ENCODE data around the gene LDLRAD4.

The LDLRAD4 gene

DNA sequence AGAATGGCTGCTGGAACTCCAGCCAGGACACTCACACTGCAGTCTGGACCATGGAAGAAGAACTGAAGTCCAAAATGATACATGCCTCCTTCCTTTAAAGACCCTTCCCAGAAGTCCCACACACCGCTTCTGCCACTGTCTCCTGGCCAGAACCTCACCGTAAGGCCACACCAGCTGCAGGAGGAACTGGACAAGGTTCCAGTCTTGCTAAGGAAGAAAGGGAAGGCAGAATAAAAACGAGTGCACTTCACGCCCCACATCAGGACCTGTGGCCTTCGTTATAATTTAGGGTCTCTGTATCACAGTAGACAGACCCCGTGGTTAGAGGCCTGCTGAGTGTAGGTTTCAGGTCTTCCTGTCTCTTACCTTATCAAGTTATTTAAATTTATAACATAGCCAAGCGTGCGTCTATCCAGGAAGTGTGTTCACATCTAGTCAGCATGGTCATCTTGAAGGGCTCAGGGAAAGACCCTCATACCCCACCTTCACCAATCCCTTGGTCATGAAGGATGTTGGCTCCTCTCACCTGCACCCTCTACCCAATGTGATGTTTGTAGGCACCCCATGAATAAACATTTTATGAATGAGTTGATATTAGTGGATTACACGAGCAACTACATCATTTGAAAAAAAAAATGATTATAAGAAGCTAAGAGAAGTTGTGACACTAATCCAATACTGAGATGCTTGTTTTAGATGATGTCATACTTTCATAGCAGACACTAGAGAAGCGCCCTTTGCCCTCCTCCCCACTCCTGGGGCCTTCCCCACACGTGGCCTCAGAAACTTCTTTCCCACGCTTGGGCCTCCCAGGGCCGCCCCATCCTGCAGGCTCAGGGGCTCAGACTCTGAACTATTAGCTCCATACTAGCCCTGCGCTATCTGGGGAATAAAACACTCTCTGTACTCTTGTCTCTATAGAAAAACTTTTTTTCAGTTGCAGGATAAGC, 350.2 kb downstream of the LDLRAD4 start:
- DNase-seq, result no peak

DNA sequence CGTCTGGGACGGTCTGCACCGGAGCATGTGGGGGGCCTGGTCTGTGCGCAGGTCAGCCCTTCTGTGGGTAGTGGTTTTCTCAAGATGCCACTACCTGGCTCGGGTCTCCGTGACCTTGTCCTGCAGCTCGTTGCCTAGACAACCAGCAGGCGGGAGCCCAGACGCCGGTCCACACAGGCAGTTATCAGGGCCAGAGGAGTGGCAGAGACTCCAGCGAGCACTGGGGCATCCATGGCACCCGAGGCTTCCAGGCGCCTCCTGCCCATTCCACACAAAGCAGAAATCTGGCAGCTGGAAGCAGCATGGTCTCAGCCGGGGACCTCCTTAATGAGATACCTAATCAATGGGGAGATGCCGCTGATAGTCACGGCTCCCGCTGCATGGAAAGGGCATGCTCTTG, 351.7 kb downstream of the LDLRAD4 start:
- no peak for DNase-seq

DNA sequence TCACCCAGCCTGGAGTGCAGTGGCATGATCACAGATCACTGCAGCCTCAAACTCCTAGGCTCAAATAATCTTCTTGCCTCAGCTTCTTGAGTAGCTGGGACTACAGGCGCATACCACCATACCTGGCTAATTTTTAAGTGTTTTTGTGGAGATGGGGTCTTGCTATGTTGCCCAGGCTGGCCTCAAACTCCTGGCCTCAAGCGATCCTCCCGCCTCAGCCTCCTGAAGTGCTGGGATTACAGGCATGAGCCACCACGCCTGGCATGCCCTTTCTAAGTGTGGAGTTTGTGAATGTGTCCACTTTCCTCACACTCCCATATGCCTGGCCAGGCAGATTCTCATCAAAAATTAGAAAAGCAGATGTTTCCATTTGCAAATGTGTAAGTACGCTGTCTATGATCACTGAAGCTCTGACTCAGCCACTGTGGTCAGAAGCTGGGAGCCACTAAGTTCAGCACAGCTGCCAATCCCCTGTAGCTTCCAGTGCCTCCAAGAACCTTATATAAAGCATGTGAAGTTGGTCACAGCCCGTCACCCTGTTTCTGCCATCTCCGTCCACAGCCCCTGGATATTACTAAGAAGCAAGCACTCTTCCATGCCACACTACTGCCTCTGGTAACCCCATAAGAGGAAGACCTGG, 352.4 kb downstream of the LDLRAD4 start:
- no peak for DNase-seq

DNA sequence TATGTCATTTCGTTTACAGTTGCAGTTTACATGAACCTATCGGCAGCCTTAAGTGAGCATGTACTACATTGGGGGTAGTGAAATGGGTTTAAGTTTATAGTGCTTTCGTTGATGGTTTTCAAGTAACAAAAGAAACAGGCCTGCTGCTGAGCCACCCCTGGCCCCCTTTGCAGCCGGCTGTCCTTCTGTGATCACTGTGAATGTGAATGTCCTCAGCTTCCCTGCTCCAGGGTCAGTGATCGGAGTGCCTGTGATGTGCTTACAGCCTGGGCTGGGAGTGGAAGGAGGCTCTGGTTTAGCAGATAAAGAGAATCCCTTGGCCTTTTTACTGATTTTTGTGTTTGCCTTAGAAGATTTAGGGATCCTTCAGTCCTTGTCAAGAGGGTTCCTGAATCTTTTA, 353.6 kb downstream of the LDLRAD4 start:
- no peak for DNase-seq

DNA sequence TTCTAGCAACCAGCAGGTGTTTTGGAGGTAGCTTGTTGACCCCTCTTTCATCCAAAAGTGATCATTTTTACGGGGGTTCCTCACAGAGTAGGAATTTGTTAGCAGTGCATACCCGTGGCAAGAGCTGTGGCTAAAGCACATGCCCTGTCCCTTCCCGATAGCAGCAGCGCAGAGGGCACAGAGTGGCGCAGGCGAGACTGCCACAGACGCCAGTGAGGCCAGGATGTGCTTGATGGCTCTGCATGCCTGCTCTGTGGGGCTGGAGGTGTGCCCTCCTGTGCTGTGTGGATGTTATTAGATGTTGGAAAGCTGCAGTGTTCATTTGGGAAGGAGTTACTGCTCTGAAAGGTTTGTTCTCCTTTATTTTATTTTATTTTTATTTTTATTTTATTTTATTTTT, 354.2 kb downstream of the LDLRAD4 start:
- DNase-seq, result no peak

DNA sequence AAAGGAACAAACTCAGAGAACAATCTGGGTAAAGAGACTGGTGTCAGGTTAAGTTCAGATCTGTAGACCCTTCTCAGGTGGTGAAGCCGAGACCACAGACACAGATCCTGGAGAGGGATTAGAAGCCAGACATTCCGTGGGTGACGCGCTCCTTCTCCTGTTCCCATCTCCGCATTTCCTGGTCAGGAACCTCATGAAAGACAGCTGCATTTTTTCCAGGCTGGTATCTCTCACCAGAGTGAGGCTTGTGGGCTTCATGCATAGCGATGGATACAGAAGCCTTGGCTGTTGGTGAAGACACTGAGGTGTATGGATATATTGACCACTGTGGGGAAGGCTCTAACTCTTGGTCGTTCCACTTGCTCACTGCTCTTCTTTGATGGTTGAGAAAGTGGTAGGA, 355.2 kb downstream of the LDLRAD4 start:
- DNase-seq, result no peak

DNA sequence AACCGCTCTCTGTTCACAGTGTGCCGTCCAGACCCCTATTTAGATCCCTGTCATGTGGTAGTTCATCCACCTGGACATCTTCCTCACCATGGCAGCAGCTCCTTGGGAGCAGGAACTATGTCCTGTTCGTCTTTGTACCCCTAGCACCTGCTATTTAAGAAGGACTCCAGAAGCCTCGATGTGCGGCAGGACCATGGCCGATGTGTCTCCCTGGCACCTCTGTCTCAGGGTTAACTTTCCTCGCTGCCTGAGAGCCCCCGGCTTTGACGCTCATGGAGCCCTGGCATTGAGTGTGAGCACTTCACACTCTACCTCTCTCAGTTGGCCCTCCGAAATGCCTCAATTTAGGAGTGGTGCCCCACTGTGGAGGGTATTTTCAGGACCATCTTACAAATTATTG, 355.8 kb downstream of the LDLRAD4 start:
- DNase-seq, result no peak

DNA sequence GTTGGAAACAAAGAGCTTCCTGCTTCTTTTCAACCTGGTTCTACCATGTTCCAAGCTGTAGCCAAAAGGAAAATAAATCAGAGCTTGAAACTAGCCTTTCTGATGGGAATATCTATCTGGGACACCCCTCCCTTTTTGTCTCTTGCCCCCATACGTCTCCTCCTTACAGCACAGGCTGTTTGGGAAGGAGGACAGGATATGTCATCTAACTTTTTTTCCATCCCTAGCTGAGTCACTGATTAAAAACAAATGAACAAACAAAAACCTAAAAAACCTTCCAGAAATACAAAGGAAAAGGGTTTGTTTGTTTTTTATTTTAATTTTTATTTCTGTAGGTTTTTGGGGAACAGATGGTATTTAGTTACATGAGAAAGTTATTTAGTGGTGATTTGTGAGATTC, 356.2 kb downstream of the LDLRAD4 start:
- no peak for DNase-seq

DNA sequence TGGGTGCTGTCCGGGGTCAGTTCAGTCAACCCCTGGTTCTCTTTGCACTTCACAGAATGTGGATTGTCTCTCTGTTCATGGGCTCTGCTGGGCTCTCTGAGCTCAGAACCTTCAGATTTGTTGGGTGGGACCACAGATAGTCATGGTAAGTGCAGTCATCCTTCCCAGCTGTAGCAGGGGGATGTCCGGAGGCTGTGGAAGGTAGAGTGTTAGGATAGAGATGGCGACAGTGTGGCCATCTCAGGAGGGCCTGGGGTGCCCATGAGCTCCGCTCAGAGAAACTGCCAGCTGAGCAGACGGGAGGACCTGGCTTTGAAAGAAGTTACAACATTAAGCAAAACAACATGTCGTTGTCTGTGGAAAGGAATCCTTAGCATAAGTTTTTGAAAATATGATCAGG, 358.0 kb downstream of the LDLRAD4 start:
- DNase-seq, result no peak

DNA sequence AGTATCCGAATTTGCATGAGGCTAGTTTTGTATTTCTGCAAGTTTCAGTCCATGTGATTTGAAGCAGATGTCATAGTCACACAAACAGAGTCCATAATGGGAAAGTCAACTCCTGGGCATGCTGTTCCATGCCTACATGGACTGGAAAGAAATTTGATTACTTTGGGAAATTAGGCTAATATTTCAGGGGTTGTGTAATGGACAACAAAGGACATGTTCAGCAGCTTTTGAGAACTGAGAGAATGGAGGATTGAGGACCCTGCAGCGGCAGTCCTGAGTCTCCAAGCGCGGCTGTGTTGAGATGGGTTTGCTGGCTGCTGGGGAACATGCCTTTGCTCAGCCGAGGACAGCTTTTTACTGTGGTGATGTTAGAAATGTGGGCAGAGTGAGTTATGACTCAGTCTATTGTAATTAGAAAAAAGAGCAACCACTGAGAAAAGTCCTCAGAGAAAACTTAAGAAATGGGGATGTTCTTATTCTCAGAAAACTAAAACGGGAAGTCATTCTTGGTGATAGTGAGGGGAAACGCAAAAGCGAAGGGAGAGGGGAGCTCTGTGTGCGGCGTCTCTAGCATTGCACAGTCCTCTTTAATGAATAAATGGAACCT, 358.6 kb downstream of the LDLRAD4 start:
- no peak for DNase-seq

DNA sequence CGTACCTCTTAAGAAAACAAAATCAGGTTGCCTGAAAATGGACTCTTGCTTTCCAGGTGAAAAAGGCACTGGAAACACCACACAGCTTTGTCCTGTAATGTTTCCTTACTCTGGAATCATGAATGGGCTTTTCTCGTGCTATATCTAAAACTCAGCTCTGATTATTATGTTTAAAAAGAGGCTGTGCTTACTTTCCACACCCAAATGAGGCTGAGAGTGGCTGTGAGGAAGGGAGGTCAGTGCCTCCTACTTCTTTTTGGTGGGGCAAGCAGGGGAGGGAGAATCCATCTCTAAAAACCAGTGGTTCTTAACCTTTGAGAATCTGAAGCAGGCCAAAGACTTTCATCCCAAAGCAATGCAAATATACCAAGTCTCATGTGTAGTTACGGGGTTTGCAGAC, 359.2 kb downstream of the LDLRAD4 start:
- DNase-seq, result no peak

DNA sequence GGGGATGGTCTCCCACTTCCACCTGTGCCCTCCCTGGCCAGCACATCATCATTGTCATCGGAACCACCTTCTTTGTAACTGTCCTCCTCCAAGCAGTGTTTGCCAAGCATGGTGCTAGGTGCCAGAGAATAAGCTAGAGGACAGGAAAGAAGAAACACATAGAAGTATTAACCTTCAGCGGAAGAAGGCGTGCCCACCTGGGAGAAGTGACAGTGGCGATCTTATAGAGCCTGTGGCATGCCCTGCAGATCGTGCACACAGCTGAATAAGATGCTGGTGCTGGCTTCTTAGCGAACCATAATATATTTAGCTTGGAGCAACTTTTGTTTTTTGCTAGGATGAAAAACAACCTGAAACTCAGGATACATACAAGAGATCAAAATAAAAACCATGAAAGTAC, 359.8 kb downstream of the LDLRAD4 start:
- DNase-seq, result no peak

DNA sequence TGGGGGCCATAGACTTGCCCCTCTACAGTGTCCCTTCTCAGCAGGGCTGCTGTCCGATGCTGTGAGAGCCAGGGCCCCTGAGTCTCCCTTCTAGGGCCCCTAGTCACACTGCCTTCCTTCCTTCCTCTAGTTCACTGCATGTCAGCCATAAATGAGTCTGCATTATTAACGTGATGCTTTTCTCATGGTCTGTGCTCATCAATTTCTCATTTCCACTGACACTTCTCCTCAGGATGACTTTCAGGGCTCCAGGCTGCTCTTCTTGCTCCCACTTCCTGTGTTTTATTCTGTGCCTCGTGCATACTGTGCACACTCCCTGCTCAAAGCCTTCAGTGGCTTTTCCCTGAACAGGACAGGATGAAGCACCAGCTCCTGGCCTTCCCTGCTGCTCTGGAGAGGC, 361.3 kb downstream of the LDLRAD4 start:
- no peak for DNase-seq

DNA sequence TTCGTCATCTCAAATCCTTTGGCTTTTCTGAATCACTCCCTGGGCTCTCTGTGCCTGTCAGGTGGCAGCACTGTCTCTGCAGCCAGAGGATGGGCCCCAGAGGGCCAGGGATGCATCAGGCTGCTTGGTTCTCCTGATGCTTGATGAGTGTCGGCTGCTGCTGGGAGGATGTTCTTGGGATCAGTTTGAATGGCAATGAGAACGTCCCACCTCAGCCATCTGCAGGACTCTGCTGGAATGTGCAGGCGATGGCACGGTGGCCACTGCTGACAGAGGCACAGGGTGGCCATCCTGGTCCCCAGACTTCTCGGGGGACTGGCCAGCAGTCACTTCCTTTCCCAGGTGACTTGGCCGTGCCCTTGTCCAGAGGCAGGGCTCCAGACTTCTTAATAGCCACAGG, 361.8 kb downstream of the LDLRAD4 start:
- no peak for DNase-seq

DNA sequence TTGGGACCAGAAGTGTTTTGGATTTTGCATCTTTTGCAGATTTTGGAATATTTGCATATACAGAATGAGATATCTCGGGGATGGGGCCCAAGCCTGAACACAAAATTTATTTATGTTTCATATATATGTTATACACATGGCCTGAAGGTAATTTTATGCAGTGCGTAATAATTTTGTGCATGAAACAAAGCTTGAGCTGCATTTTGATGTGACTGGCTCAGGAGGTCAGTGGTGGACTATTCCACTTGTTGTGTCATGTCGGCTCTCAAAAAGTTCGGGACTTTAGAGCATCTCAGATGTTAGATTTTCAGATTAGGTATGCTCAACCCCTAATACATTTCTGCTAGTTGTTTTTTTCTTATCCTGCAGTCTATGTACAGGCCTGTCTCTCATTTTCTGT, 362.4 kb downstream of the LDLRAD4 start:
- no peak for DNase-seq

DNA sequence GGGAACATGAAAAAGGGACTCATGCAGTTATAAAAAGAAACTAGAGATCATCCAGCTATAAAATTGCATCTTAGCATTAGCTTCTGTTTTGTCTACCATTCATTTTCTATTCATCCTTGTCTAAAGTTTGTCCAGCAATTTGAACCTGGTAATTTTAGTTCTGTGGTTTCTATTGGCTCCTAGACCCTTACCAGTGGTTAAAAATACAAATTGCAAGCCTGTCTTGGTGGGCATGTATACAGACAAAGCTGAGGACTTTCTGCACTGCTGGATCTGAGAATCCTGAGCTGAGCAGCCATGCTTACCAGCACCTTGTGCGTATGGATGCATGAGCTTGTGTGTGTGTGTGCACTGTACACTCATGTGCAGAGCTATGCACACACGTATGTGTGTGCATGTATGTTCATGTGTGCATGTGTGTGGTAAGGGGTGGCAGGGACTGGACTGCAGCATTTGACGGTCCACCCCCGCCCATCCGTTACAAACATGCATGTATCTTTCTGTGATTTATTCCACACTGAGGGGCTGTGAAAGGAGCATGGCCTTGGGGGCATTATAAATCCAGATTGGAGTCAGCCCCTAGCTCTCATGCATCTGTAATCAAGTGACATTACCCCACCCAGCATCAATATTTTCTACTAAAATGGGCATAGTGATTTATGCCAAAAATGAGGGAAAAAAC, 363.1 kb downstream of the LDLRAD4 start:
- DNase-seq, result no peak

DNA sequence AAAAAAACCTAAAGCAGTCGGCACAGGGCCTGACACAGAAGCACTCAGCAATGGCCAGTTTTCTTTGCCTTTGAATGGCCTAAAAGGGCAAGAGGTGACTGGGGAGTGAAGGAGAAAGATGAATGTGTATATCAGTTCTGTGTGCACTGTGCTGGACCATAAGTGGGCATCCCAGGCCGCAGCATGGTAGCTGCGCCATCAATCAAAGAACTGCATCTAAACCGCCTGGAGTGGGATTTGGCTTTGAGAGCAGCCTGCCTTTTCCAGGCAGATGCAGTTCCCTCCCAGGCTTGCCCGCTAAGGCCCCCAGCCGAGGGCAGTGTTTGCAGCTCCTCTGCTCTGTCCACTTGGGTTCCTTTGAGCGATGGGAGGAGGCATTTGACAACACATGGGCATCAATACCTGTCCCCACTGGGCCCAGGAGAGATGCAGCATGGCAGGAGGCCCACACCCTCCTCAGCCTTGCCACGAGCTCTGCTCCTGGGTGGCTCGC, 363.7 kb downstream of the LDLRAD4 start:
- no peak for DNase-seq

DNA sequence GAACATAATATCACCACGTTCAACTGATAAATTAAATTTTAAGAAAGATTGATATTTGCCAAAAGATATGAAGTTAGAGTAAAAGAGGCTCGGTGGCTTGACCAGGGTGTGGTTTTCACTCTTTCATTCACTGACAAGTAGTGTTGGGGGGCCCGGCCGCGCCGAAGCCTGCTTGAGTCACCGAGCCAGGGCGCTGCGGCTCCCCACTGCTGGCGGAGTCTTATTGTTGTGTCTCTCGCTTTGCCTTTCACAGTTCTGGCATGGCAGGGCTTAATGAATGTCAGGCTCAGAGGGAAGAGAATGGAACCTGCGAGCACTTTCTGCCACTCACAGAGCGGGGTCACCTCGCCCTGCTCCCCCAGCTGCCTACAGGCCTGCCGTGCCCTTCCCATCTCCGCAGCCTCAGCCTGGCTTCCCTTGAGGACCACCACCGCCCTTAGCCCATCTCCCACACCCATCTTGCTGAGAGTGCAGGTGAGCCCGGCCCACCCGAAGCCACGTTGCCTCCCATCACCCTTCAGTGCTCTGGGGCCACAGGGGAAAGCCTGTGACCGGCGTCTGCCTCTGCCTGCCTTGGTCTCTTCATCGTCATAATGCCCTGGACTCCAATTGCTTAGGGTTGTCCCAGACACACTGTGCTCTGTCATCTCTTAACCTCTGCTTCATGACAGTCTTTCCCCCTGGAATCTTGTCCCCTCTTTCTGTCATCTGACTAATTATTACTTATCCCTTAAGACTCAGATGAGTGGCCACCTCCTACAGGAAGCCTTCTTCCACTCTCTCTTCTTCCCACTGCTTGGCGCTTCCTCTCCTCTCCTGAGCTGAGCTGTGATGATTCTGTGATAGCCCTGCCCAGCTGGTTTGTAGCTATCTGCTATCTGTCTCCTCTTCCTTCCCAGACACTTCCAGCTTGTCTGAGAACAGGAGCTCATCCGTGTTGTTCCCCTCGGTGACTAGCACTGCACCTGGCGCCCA, 365.3 kb downstream of the LDLRAD4 start:
- no peak for DNase-seq

DNA sequence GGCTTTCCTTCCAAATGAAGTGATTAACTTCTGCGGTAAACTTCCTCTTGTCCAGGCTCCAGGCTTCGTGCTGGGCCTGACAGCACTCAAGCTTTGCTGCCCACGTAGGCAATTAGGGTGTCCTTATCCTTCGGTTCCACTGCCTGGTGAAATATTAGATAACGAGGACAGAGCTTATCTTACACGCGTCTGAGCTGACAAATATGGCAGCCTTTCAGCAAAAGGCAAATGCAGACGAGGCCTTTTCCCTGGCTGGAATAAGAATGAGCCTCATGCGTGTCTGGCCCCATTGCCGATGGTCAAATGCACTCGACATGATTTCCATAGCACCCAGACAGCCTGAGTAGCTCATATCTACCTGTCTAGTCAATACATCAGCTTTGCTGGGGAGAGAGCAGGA, 366.3 kb downstream of the LDLRAD4 start:
- DNase-seq, result no peak

DNA sequence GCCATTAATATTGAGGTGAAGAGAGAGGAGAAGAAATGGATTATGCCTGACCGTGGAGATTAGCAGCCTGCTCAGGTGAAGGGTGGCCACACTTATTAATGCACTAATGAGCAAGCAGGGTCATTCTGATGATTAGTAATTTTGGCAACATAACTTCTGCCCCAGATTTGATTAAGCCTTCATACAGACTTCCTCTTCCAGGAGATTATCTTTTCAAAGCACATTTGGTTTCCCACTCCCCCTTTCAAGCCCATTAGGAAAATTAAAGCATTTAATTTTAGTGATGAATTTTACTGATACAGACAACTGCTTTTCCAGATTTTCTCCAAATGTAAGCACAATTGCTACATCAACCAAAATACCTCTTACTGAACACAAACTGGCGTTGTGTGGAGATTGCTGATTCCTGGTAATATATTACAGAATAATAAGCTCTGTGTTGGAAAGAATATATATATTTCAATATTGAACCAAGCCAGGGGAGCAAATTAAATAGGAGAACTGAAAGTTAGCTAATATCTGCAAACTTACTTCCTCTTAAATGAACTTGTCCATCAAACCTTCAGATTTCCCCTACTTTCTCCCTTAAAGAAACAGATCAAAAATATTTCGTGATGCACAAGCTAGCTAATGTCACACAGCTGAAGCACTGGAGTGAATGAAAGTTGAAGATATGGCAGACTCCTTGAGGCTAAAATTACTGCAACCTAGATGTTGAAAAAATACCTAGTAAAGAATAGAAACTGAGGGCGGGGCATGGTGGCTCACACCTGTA, 367.0 kb downstream of the LDLRAD4 start:
- no peak for DNase-seq

DNA sequence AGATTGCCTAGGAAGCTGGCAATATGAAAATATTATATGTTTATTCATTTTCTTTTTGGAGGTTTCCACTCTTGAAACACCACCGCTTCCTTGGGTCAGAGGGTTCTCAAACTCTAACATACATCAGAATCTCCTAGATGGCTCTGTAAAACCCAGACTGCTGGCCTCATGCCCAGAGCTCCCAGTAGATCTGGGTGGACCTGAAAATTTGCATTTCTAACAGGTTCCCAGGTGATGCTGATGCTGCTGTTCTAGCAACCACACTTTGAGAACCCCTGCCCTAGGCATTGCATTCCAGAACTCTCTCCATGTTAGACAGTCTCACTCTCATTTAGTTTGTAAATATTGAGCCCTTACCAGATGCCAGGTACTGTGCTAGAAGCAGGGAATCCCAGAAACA, 368.4 kb downstream of the LDLRAD4 start:
- no peak for DNase-seq
